Mucosa of descending colon (tissue), 3 donors: Measurements from ENCODE around the gene CSGALNACT2. TPM values are rescaled to one million over a fixed set of nuclear protein-coding genes. Genes with fewer than 3 reads are reported as not detected.
A peak's percentile ranks its signal among the peaks of the same experiment; 100 is the strongest.

Source experiments
- ATAC-seq: fragments of 200-7000 bp; cut with Tn5 transposase; one replicate; pipeline ENCODE4 v1.9.1; 2020; ENCODE audit warnings: mild to moderate bottlenecking, moderate library complexity
- DNase-seq, 3 donors: peaks; one replicate each; pipeline ENCODE4 v3.0.0-alpha.2; 2020
- H3K36me3 ChIP-seq: fragments of 200-600 bp; one replicate; pipeline ENCODE4 v1.8.0; 2021; ENCODE audit warnings: low read depth, mild to moderate bottlenecking
- H3K4me1 ChIP-seq: fragments of 200-600 bp; one replicate; pipeline ENCODE4 v1.8.0; 2021; ENCODE audit warnings: low read depth, mild to moderate bottlenecking
- H3K4me3 ChIP-seq: fragments of 200-600 bp; one replicate; pipeline ENCODE4 v1.8.0; 2021; ENCODE audit warnings: mild to moderate bottlenecking
- H3K9me3 ChIP-seq: fragments of 200-600 bp; one replicate; pipeline ENCODE4 v1.8.0; 2021; ENCODE audit warnings: mild to moderate bottlenecking
- CTCF ChIP-seq: fragments of 200-600 bp; IDR thresholded peaks from one replicate; pipeline ENCODE4 v1.8.0; 2022; ENCODE audit warnings: antibody characterized with exemption, mild to moderate bottlenecking
- intact Hi-C, 2 donors: fragments of 100-400 bp; cut with DNase I in 1 of 2; cut with micrococcal nuclease in 1 of 2; formaldehyde crosslinking; loops; one replicate each; pipeline versions ENCODE4 v1.11.0 to v1.11.1; 2022; cut with DNase I, micrococcal nuclease
- total RNA-seq, 3 donors: library from RNA; stranded (reverse); fragmentation: NEBNext Ultra II Directional in 2 of 3; extraction: Animal tissue kit (Norgen Biotek cat#: 25700) in 2 of 3; gene quantifications; one replicate each; pipeline versions ENCODE4 v1.2.1 to v1.2.4, GENCODE V29; 2021 to 2023
- donor health status: DM: no; HTN: no; CAD: no; lungs with moderate emphysema.
- donor health status: DM: no; HTN: no; CAD: no.
- donor health status: DM: no; HTN: yes; CAD: no.

Gene CSGALNACT2
- total RNA-seq, 3 donors from 2014 or later = 3.9 to 20.1 (median 7.4) TPM

- ATAC-seq (no peak), DNase-seq (peak in 2 of 3 donors; percentile 16 to 33)
- Histone ChIP-seq H3K4me3 (no peak overlapping the region), H3K36me3 (no peaks in the 10 kb centered on the region), H3K9me3 (no peaks in the 10 kb centered on the region), H3K4me1 (peaks cover 6% of the 10 kb centered on the region)
- intact Hi-C loops = no loop called here
- no peak for TF ChIP-seq CTCF
Observed at GRCh38 chr10:43205681-43206390, 67.6 kb downstream of the CSGALNACT2 start.

- intact Hi-C loops = no loop called here
- no peak for TF ChIP-seq CTCF
- Histone ChIP-seq H3K4me1 (peaks cover 6% of the 10 kb centered on the region), H3K36me3 (no peaks in the 10 kb centered on the region), H3K4me3 (no peak overlapping the region), H3K9me3 (no peaks in the 10 kb centered on the region)
- ATAC-seq (no peak), DNase-seq (peak in 2 of 3 donors; percentile 14 to 33)
Observed at GRCh38 chr10:43206391-43207235, 68.4 kb downstream of the CSGALNACT2 start.

GRCh38 chr10:43208147-43209073 is 70.2 kb downstream of the CSGALNACT2 start:
- intact Hi-C loops = no loop called here
- no peaks in the 10 kb centered on the region for H3K36me3 ChIP-seq
- H3K9me3 ChIP-seq = no peaks in the 10 kb centered on the region
- DNase-seq (peak in 2 of 3 donors; percentile 16 to 30), ATAC-seq (no peak)
- no peak for TF ChIP-seq CTCF
- no peaks in the 10 kb centered on the region for H3K4me1 ChIP-seq
- H3K4me3 ChIP-seq = no peak overlapping the region

GRCh38 chr10:43209074-43209455 is 70.8 kb downstream of the CSGALNACT2 start:
- ATAC-seq (no peak), DNase-seq (peak in 1 of 3 donors; percentile 6)
- Histone ChIP-seq H3K4me3 (no peak overlapping the region), H3K4me1 (no peaks in the 10 kb centered on the region), H3K9me3 (no peaks in the 10 kb centered on the region), H3K36me3 (no peaks in the 10 kb centered on the region)
- no peak for TF ChIP-seq CTCF
- intact Hi-C loops = no loop called here

- H3K9me3 ChIP-seq = no peaks in the 10 kb centered on the region
- TF ChIP-seq CTCF = no peak
- ATAC-seq (no peak), DNase-seq (peak in 2 of 3 donors; percentile 9 to 40)
- H3K36me3 ChIP-seq = no peaks in the 10 kb centered on the region
- no peaks in the 10 kb centered on the region for H3K4me1 ChIP-seq
- intact Hi-C loops = no loop called here
- no peak overlapping the region for H3K4me3 ChIP-seq
Observed at GRCh38 chr10:43209651-43210141, 71.5 kb downstream of the CSGALNACT2 start.
